HCT116 (cell line): Measurements from ENCODE around the gene DHRSX.
"Not testable (repeated sequence)": the region's sequence is repeated elsewhere in the genome, so short reads cannot be mapped to it uniquely, and the experiment has no call there.

Experiments used
- ATF3 ChIP-seq: IDR thresholded peaks from 2 replicates; pipeline ENCODE4 v1.6.1; 2012
- CEBPB ChIP-seq: IDR thresholded peaks from 2 replicates; pipeline ENCODE4 v1.6.1; 2012; ENCODE audit warnings: low read depth
- CTCF ChIP-seq, 3 experiments: fragments of 200-600 bp in 1 of 3; sonication (generic) in 1 of 3; IDR thresholded peaks in 2 of 3; conservative IDR thresholded peaks in 1 of 3; 2 replicates each; pipeline ENCODE4 v1.5.1; 2012 to 2017; ENCODE audit warnings: low read depth in 2 of 3, low read length in 2 of 3, antibody characterized with exemption in 1 of 3, borderline replicate concordance in 1 of 3, control low read depth in 1 of 3, mild to moderate bottlenecking in 1 of 3, mixed read lengths in 1 of 3, mixed run types in 1 of 3, moderate library complexity in 1 of 3; ENCODE audit not compliant: insufficient read depth in 1 of 3
- ELF1 ChIP-seq: IDR thresholded peaks from 2 replicates; pipeline ENCODE4 v1.6.1; 2012; ENCODE audit warnings: low read depth, borderline replicate concordance
- EZH2 ChIP-seq: fragments of 200-600 bp; sonication (generic); IDR thresholded peaks from 2 replicates; pipeline ENCODE4 v1.6.1; 2017; ENCODE audit warnings: antibody characterized with exemption, mixed run types
- EZH2phosphoT487 ChIP-seq: fragments of 200-600 bp; IDR thresholded peaks from 2 replicates; pipeline ENCODE4 v1.6.1; 2018; ENCODE audit warnings: antibody characterized with exemption, borderline replicate concordance
- JUND ChIP-seq: IDR thresholded peaks from 2 replicates; pipeline ENCODE4 v1.6.1; 2012
- POLR2A ChIP-seq: IDR thresholded peaks from 2 replicates; pipeline ENCODE4 v1.7.0; 2011; ENCODE audit warnings: borderline replicate concordance; ENCODE audit not compliant: insufficient read depth, insufficient read length; ENCODE audit errors: extremely low read depth
- SRF ChIP-seq: IDR thresholded peaks from 2 replicates; pipeline ENCODE4 v1.6.1; 2012; ENCODE audit warnings: low read depth
- TCF7L2 ChIP-seq: IDR thresholded peaks from 2 replicates; pipeline ENCODE4 v1.7.0; 2011; ENCODE audit warnings: borderline replicate concordance, inconsistent platforms; ENCODE audit not compliant: insufficient read depth, insufficient read length; ENCODE audit errors: extremely low read depth

GRCh38 chrX:2270783-2271182 lies 230.0 kb downstream of the DHRSX start:
- TF ChIP-seq CTCF (IDR thresholded peaks at IDR 0.05 in 2 of 3, conservative IDR thresholded peaks at IDR 0.05 in 1 of 3; ENCODE audit: borderline replicate concordance in 1 of 3, insufficient read depth in 1 of 3, low read depth in 2 of 3, low read length in 2 of 3); POLR2A; JUND; SRF; EZH2; EZH2phosphoT487; CEBPB; ELF1; TCF7L2; ATF3: not testable (repeated sequence)
